HCT116 (cell line): Measurements from ENCODE around the gene CGB5. TPM values are rescaled to one million over a fixed set of nuclear protein-coding genes. Genes with fewer than 3 reads are reported as not detected.
"Not testable (repeated sequence)": the region's sequence is repeated elsewhere in the genome, so short reads cannot be mapped to it uniquely, and the experiment has no call there.

Source experiments
- ATAC-seq: fragments of 200-7000 bp; cut with Tn5 transposase; 2 replicates; pipeline ENCODE4 v1.9.1; 2020; ENCODE audit warnings: mild to moderate bottlenecking, moderate library complexity
- BruUV-seq: library from RNA; stranded (reverse); fragments of 400-500 nt; replicated peaks from 2 replicates; lab custom pipeline; 2021; lab: Mats Ljungman, UMichigan
- CTCF ChIA-PET: fragments of 300-600 bp; sonication (Branson Sonifier 250); formaldehyde crosslinking; loops from one replicate; lab custom pipeline; 2021; ENCODE audit warnings: antibody characterized with exemption; lab: Charles Lee
- POLR2A ChIA-PET: fragments of 300-600, 350-600 bp; sonication (Branson Sonifier 250); formaldehyde crosslinking; loops from one replicate; lab custom pipeline; 2021; ENCODE audit warnings: antibody characterized with exemption; lab: Charles Lee
- RAD21 ChIA-PET, 2 experiments: fragments of 300-600 bp; sonication (Branson Sonifier 250); formaldehyde crosslinking; loops; one replicate each; lab custom pipeline; 2023; ENCODE audit warnings: low total read pairs in 2 of 2; ENCODE audit not compliant: uncharacterized antibody in 2 of 2, unreplicated experiment in 2 of 2, low non-redundant PET in 1 of 2; lab: Charles Lee
- DNase-seq: peaks from one replicate; pipeline ENCODE4 v3.0.0-alpha.2; 2010; ENCODE audit warnings: low read depth, low spot score
- H2AFZ ChIP-seq: fragments of 200-600 bp; shearing (Covaris generic), sonication (generic); 2 replicates; pipeline ENCODE4 v1.6.1; 2017; ENCODE audit warnings: low read depth, mixed run types, mixed read lengths, antibody characterized with exemption, low read length; ENCODE audit not compliant: poor library complexity, severe bottlenecking
- H3K27ac ChIP-seq: 2 replicates; pipeline ENCODE4 v1.5.1; 2012; ENCODE audit warnings: low read depth, low read length
- H3K27me3 ChIP-seq: fragments of 200-600 bp; sonication (generic); 2 replicates; pipeline ENCODE4 v1.6.1; 2016; ENCODE audit warnings: mixed run types, low read length, mixed read lengths; ENCODE audit not compliant: insufficient read depth
- H3K36me3 ChIP-seq, 2 experiments: fragments of 200-500 bp in 1 of 2; fragments of 200-600 bp in 1 of 2; sonication (Bioruptor generic) in 1 of 2; sonication (generic) in 1 of 2; 2 replicates each; pipeline versions ENCODE4 v1.5.1 to v1.6.1; 2014 to 2016; ENCODE audit warnings: low read length in 2 of 2, inconsistent platforms in 1 of 2, mixed read lengths in 1 of 2, mixed run types in 1 of 2; ENCODE audit not compliant: insufficient read depth in 2 of 2, control insufficient read depth in 1 of 2
- H3K4me1 ChIP-seq, 2 experiments: fragments of 200-600 bp in 1 of 2; sonication (generic) in 1 of 2; 2 replicates each; pipeline versions ENCODE4 v1.5.1 to v1.6.1; 2012 to 2017; ENCODE audit warnings: low read length in 2 of 2, inconsistent platforms in 1 of 2, mild to moderate bottlenecking in 1 of 2, mixed read lengths in 1 of 2, mixed run types in 1 of 2, moderate library complexity in 1 of 2; ENCODE audit not compliant: insufficient read depth in 2 of 2, control insufficient read depth in 1 of 2
- H3K4me2 ChIP-seq: fragments of 200-600 bp; sonication (generic); 2 replicates; pipeline ENCODE4 v1.6.1; 2017; ENCODE audit warnings: mixed run types, low read length, mixed read lengths
- H3K4me3 ChIP-seq, 2 experiments: fragments of 200-600 bp in 1 of 2; sonication (generic) in 1 of 2; replicated peaks in 1 of 2; 2 replicates each; pipeline ENCODE4 v1.5.1; 2011 to 2016; ENCODE audit warnings: low read length in 2 of 2, control low read depth in 1 of 2, low read depth in 1 of 2, mild to moderate bottlenecking in 1 of 2, mixed read lengths in 1 of 2, mixed run types in 1 of 2
- H3K79me2 ChIP-seq: fragments of 200-600 bp; sonication (generic); 2 replicates; pipeline ENCODE4 v1.6.1; 2017; ENCODE audit warnings: mild to moderate bottlenecking, mixed run types, low read length, moderate library complexity, mixed read lengths; ENCODE audit not compliant: insufficient read depth
- H3K9ac ChIP-seq: fragments of 200-600 bp; sonication (generic); 2 replicates; pipeline ENCODE4 v1.6.1; 2016; ENCODE audit warnings: low read length, mixed read lengths
- H3K9me2 ChIP-seq: fragments of 200-600 bp; sonication (generic), shearing (Covaris generic); 2 replicates; pipeline ENCODE4 v1.6.1; 2017; ENCODE audit warnings: mixed run types, mild to moderate bottlenecking, moderate library complexity; ENCODE audit not compliant: insufficient read depth
- H3K9me3 ChIP-seq, 2 experiments: fragments of 200-500 bp in 1 of 2; fragments of 200-600 bp in 1 of 2; sonication (Bioruptor generic) in 1 of 2; sonication (generic) in 1 of 2; 2 replicates each; pipeline ENCODE4 v1.6.1; 2014 to 2017; ENCODE audit warnings: low read length in 2 of 2, mixed read lengths in 2 of 2, inconsistent platforms in 1 of 2, low read depth in 1 of 2, mild to moderate bottlenecking in 1 of 2, mixed run types in 1 of 2, moderate library complexity in 1 of 2; ENCODE audit not compliant: control insufficient read depth in 1 of 2, insufficient read depth in 1 of 2
- H4K20me1 ChIP-seq: fragments of 200-600 bp; sonication (generic), shearing (Covaris generic); 2 replicates; pipeline ENCODE4 v1.6.1; 2017; ENCODE audit warnings: mixed run types, mild to moderate bottlenecking, moderate library complexity; ENCODE audit not compliant: insufficient read depth
- SP1 ChIP-seq: IDR thresholded peaks from 2 replicates; pipeline ENCODE4 v1.6.1; 2012; ENCODE audit warnings: low read depth
- intact Hi-C: fragments of 100-400 bp; cut with micrococcal nuclease; formaldehyde crosslinking; loops from 2 replicates; pipeline ENCODE4 v1.10.0; 2022
- total RNA-seq: library from RNA; stranded (reverse); gene quantifications from one replicate; pipeline ENCODE4 v1.2.1, GENCODE V29; 2021; ENCODE audit not compliant: unreplicated experiment

Gene CGB5
- total RNA-seq, 1 experiment from 2014 or later, result not detected

DNA sequence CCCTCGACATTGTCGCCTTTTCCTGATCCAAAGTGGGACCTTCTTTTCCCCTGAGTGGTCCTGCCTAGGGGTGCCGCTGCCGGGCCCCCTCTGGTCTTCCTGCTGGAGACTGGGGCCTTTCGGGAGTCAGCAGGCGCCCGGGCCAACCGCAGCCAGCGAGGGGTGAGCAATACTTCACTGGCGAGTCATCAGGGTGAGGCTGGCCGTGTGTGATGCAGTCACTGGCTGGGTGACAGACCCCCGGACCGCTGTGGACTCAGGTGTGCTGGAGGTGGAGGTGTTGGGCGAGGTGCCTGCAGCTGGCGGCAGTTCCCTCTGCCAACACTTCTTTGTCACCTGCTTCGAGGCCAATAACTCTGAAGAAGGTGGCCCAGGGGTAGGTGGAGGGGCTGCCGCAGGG is 1.5 kb upstream of the CGB5 start (continued):
- TF ChIP-seq SP1, result peak; percentile 47

DNA sequence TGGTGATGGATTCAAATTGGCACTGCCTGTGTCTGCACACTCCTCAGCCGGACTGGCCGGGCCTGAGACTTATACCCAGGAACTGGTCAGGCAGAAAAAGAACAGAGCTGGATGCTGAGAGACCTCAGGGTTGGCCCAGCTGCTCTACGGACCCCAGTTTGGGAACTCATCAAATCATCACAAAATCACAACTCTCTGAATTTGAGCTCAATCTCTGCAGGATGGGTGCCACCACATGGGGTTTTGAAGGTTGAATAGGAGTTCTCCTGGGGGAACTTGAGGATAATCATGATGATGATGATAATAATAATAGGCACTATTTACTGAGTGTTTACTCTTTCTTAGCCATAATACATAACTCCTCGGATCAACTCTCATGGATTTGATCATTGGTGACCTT is 982 bp upstream of the CGB5 start:
- H3K4me3 ChIP-seq, H3K9me2 ChIP-seq, H4K20me1 ChIP-seq, RAD21 ChIA-PET, BruUV-seq, H3K79me2 ChIP-seq, CTCF ChIA-PET, H2AFZ ChIP-seq, H3K9me3 ChIP-seq, DNase-seq, ATAC-seq, intact Hi-C loops, H3K27me3 ChIP-seq, H3K36me3 ChIP-seq: not testable (repeated sequence)
- Histone ChIP-seq H3K9ac (peak overlapping the region; percentile 45), H3K27ac (peak overlapping the region; percentile 31; the same call in 1 of the 2 replicates), H3K4me2 (peak overlapping the region; percentile 70), H3K4me1 (peaks cover 25 to 45% of the 10 kb centered on the region in 2 experiments)
- POLR2A ChIA-PET, result interaction anchor here (0.6 kb wide), 1 partner anchor 436 kb away, joined by 3 read pairs; no protein-coding TSS in a partner anchor

DNA sequence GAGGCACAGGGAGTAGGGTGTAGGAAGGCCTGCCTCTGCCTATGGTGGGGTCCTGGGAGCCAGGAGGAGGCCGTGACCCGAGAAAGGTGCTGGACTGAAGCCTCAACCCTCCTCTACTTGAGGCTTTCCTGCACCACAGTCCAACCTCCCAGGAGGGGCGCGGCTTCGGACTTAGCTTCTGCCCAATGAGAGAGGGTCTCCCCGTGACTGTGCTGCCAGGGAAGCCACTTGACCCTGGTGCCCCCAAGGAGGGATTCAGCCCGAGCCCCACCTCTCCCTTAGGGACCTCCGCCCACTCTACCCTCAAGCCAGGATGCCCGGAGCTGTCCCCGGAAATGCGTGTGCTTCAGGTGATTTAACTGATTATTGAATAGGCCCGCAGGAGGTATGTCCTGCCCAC is 5.4 kb downstream of the CGB5 start, which contains the start of gene CGB8:
Gene CGB8, minus strand, starts transcription at position 101 of the 400 bp plus-strand sequence. CDS start 372 bp downstream, outside the sequence.
- H3K27me3 ChIP-seq, POLR2A ChIA-PET, H3K9me3 ChIP-seq, intact Hi-C loops, BruUV-seq, CTCF ChIA-PET, H3K79me2 ChIP-seq, H3K36me3 ChIP-seq, DNase-seq, RAD21 ChIA-PET, H4K20me1 ChIP-seq, H3K4me3 ChIP-seq, H2AFZ ChIP-seq, H3K9ac ChIP-seq, H3K27ac ChIP-seq, ATAC-seq, H3K9me2 ChIP-seq: not testable (repeated sequence)
- H3K4me1 ChIP-seq, result peaks cover 6 to 21% of the 10 kb centered on the region in 2 experiments; a peak in 3 of 4 replicates
- peak within 1 kb of the TSS; percentile 61 for H3K4me2 ChIP-seq

DNA sequence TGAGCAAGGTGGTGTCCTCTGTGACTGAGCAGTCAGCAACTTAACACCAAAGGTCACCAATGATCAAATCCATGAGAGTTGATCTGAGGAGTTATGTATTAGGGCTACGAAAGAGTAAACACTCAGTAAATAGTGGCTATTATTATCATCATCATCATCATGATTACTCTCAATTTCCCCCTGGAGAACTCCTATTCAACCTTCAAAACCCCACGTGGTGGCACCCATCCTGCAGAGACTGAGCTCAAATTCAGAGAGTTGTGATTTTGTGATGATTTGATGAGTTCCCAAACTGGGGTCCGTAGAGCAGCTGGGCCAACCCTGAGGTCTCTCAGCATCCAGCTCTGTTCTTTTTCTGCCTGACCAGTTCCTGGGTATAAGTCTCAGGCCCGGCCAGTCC is 6.2 kb downstream of the CGB5 start:
- RAD21 ChIA-PET, CTCF ChIA-PET, H3K36me3 ChIP-seq, H3K9me3 ChIP-seq, DNase-seq, intact Hi-C loops, H3K27me3 ChIP-seq, BruUV-seq, ATAC-seq, H2AFZ ChIP-seq, H3K9ac ChIP-seq, POLR2A ChIA-PET, H3K4me3 ChIP-seq, H3K79me2 ChIP-seq, H4K20me1 ChIP-seq, H3K9me2 ChIP-seq, H3K27ac ChIP-seq: not testable (repeated sequence)
- peak overlapping the region; percentile 61 for H3K4me2 ChIP-seq
- peaks cover 6 to 21% of the 10 kb centered on the region in 2 experiments; a peak in 3 of 4 replicates for H3K4me1 ChIP-seq
